Measurements from ENCODE around the gene MYBPC3. TPM values are rescaled to one million over a fixed set of nuclear protein-coding genes. Genes with fewer than 3 reads are reported as not detected.

The MYBPC3 gene
- total RNA-seq, 1 experiment from 2014 or later = not detected

- DNase-seq (ENCODE audit: low read depth) = no peak
These were observed 32.0 kb upstream of the MYBPC3 start for GRCh38 chr11:47384498-47384897.

- no peak for DNase-seq (ENCODE audit: low read depth)
These were observed 30.6 kb upstream of the MYBPC3 start for GRCh38 chr11:47383071-47383470.

- no peak for DNase-seq (ENCODE audit: low read depth)
These were observed 27.6 kb upstream of the MYBPC3 start for GRCh38 chr11:47380078-47380477.

- no peak for DNase-seq (ENCODE audit: low read depth)
These were observed 26.8 kb upstream of the MYBPC3 start for GRCh38 chr11:47379317-47379716.

GRCh38 chr11:47378836-47379170 lies 26.3 kb upstream of the MYBPC3 start:
- no peak for DNase-seq (ENCODE audit: low read depth)

- DNase-seq (ENCODE audit: low read depth) = no peak
These were observed 25.7 kb upstream of the MYBPC3 start, which contains the start of gene SPI1 for GRCh38 chr11:47378010-47378835. TSS of gene SPI1 (minus strand) at chr11:47378547. CDS start at chr11:47378353, 194 bp downstream.

- no peak for DNase-seq (ENCODE audit: low read depth)
These were observed 25.1 kb upstream of the MYBPC3 start for GRCh38 chr11:47377571-47378009.

GRCh38 chr11:47376525-47377371 lies 24.2 kb upstream of the MYBPC3 start:
- DNase-seq (ENCODE audit: low read depth) = no peak

GRCh38 chr11:47376107-47376524 lies 23.6 kb upstream of the MYBPC3 start:
- no peak for DNase-seq (ENCODE audit: low read depth)

- no peak for DNase-seq (ENCODE audit: low read depth)
These were observed 23.1 kb upstream of the MYBPC3 start for GRCh38 chr11:47375546-47376085.

GRCh38 chr11:47375020-47375419 lies 22.5 kb upstream of the MYBPC3 start:
- no peak for DNase-seq (ENCODE audit: low read depth)

- DNase-seq (ENCODE audit: low read depth) = no peak
These were observed 22.2 kb upstream of the MYBPC3 start for GRCh38 chr11:47374720-47375019.

- peak; percentile 58 for DNase-seq (ENCODE audit: low read depth)
These were observed 21.6 kb upstream of the MYBPC3 start for GRCh38 chr11:47373876-47374719.

GRCh38 chr11:47372422-47372821 lies 19.9 kb upstream of the MYBPC3 start:
- DNase-seq (ENCODE audit: low read depth) = no peak

- no peak for DNase-seq (ENCODE audit: low read depth)
These were observed 17.2 kb upstream of the MYBPC3 start for GRCh38 chr11:47369676-47370075.

- no peak for DNase-seq (ENCODE audit: low read depth)
These were observed 13.6 kb upstream of the MYBPC3 start for GRCh38 chr11:47366020-47366490.

GRCh38 chr11:47361419-47361818 lies 8.9 kb upstream of the MYBPC3 start:
- DNase-seq (ENCODE audit: low read depth) = no peak

- DNase-seq (ENCODE audit: low read depth) = no peak
These were observed 7.8 kb upstream of the MYBPC3 start for GRCh38 chr11:47360341-47360740.

- no peak for DNase-seq (ENCODE audit: low read depth)
These were observed 7.1 kb upstream of the MYBPC3 start for GRCh38 chr11:47359586-47359985.

- no peak for DNase-seq (ENCODE audit: low read depth)
These were observed 6.7 kb upstream of the MYBPC3 start for GRCh38 chr11:47359162-47359561.

GRCh38 chr11:47358731-47359051 lies 6.2 kb upstream of the MYBPC3 start:
- no peak for DNase-seq (ENCODE audit: low read depth)

All from RPMI7951 (cell line).